AG10803 (cell line): ENCODE data around the gene CNTLN.
"Not testable (repeated sequence)": the region's sequence is repeated elsewhere in the genome, so short reads cannot be mapped to it uniquely, and the experiment has no call there.

ENCODE experiments used
- DNase-seq: peaks from one replicate; pipeline ENCODE4 v3.0.0; 2010; ENCODE audit warnings: low read depth
- H3K4me3 ChIP-seq: 2 replicates; pipeline ENCODE4 v1.5.1; 2011; ENCODE audit warnings: mild to moderate bottlenecking, low read length, control low read depth
- TF ChIP-seq, protein P1 (sequence below): conservative IDR thresholded peaks from 2 replicates; pipeline ENCODE4 v1.5.1; 2011; ENCODE audit warnings: mild to moderate bottlenecking, low read length, control low read depth, inconsistent platforms

CNTLN gene

DNA sequence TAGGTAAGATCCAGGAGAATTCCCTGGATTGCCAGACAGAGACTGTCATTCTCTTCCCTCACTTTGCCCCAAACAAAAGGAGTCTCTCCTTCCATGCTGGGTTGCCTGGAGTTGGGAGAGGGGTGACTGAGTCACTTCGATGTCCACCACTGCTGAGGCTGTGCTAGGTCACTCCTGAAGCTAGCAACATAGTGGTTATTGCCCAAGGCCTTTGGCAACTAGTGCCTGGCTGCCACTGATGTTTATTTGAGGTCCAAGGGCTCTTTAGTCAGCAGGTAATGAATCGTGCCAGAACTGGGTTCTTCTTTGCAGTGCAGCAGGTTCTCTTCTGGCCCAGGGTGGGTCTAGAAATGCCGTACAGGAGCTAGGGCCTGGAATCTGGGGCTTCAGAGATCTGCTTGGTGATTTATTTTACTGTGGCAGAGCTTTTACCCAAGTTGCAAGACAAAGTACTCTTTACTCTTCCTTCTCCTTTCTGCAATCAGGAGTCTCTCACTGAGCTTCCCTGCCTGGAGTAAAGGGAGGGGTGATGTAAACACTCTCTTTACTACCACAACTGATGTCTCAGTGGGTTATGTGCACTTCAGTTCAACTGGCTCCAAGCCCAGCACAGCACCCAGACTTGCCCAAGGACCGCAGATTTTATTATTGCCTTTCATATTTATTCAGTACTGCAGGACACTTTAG is 288.3 kb downstream of the CNTLN start:
- TF ChIP-seq, protein P1, sequence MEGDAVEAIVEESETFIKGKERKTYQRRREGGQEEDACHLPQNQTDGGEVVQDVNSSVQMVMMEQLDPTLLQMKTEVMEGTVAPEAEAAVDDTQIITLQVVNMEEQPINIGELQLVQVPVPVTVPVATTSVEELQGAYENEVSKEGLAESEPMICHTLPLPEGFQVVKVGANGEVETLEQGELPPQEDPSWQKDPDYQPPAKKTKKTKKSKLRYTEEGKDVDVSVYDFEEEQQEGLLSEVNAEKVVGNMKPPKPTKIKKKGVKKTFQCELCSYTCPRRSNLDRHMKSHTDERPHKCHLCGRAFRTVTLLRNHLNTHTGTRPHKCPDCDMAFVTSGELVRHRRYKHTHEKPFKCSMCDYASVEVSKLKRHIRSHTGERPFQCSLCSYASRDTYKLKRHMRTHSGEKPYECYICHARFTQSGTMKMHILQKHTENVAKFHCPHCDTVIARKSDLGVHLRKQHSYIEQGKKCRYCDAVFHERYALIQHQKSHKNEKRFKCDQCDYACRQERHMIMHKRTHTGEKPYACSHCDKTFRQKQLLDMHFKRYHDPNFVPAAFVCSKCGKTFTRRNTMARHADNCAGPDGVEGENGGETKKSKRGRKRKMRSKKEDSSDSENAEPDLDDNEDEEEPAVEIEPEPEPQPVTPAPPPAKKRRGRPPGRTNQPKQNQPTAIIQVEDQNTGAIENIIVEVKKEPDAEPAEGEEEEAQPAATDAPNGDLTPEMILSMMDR: no peak
- no peak overlapping the region for H3K4me3 ChIP-seq
- peak; percentile 0 for DNase-seq

DNA sequence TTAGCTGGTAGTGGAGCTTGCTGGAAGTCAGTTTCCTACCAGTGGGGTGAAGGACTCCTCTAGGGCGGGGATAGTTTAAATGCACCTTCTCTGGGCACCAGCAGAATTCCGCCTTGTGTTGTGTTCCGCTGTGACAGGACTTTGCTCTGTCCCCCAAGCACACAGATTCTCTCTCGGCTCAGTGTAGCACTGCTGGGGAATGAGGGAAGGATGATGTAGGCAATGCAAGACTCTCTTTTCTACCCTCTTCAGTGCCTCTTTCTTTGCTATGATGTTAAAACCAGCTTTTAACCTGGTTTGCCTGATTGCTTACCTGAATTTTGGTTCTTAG is 288.8 kb downstream of the CNTLN start:
- TF ChIP-seq, protein P1: no peak
- H3K4me3 ChIP-seq: no peak overlapping the region
- DNase-seq: no peak

DNA sequence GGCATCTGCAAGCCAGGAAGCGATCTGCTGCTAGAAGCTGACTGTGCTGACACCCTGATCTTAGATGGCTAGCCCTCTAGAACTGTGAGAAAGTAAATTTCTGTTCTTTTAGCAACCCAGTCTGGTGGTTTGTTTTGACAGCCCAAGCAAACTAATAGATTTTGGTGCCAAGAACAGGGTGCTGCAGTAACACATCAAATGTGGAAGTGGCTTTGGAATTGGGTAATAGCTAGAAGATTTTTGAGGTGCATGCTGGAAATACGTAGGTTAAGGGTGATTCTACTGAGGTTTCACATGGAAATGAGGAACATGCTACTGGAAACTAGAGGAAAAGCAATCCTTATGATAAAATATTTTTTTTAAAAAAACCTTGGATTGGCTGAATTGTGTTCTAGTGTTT is 290.5 kb downstream of the CNTLN start:
- DNase-seq: no peak
- TF ChIP-seq, protein P1: no peak

GRCh38 chr9:17433526-17433925 is 298.7 kb downstream of the CNTLN start:
- no peak overlapping the region for H3K4me3 ChIP-seq
- TF ChIP-seq, protein P1: no peak
- DNase-seq: no peak

More for the DNA sequence above, 290.5 kb downstream of the CNTLN start:
- no peak overlapping the region for H3K4me3 ChIP-seq

- no peak for DNase-seq
- no peak overlapping the region for H3K4me3 ChIP-seq
- TF ChIP-seq, protein P1: no peak
These were observed 302.0 kb downstream of the CNTLN start for GRCh38 chr9:17436854-17437253.

DNA sequence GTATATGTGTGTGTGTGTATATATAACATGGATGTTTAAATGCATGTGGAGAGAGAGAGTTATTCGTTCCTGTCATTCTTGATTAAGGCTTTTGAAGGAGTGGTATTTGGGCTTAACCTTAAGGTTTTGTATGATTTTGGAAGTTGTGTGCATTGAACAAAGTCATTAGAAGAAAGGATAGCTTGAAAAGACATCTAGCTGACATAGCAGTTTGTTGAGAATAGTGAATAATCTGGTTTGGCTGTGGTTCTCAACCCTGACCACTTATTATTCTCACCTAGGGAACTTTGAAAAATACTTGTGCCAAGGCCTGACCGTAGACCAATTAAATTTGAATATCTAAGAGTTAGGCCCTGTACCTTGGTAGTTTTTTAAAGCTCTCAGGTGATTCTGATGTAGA is 303.0 kb downstream of the CNTLN start:
- TF ChIP-seq, protein P1: no peak
- DNase-seq: no peak
- H3K4me3 ChIP-seq: no peak overlapping the region

- DNase-seq, H3K4me3 ChIP-seq: not testable (repeated sequence)
These were observed 310.3 kb downstream of the CNTLN start for GRCh38 chr9:17445126-17445525.

DNA sequence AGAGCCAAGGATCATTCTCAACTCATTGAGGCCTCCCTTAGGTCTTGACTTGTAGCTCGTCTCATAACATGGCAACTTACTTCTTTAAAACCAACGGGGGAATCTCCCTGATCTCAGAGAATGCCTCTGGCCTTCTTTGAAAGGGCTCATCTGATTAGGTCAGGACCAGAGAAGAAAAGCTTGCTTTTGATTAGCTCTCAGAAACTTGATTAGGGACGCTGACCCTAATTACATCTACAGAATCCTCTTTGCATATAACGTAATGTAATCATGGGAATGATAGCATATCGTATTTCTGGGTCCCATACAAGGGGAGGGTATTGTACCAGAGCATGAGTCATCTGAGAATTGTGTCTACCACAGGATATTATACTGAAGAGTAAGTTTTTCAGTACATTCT is 318.9 kb downstream of the CNTLN start:
- H3K4me3 ChIP-seq: no peak overlapping the region
- DNase-seq: no peak
- TF ChIP-seq, protein P1: no peak
